ENCODE results near the gene DLGAP1.

DNA sequence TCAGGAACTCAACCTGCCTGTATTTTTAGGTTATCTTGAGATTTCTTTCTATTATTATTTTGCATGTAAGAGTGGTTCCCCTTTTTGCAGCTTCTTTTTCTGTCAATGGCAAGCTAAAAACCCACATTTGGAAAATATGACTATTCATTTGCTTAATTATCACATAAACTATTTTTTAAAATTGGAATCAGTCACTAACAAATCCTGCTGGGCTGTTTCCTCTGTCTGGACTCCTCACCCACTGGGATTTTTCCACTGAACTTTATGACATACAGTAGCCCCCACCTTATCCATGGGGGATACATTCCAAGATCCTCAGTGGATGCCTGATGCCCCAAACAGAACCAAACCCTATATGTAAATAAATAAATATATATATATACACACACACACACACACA lies 447.3 kb downstream of the DLGAP1 start:
- TF ChIP-seq, protein P1, sequence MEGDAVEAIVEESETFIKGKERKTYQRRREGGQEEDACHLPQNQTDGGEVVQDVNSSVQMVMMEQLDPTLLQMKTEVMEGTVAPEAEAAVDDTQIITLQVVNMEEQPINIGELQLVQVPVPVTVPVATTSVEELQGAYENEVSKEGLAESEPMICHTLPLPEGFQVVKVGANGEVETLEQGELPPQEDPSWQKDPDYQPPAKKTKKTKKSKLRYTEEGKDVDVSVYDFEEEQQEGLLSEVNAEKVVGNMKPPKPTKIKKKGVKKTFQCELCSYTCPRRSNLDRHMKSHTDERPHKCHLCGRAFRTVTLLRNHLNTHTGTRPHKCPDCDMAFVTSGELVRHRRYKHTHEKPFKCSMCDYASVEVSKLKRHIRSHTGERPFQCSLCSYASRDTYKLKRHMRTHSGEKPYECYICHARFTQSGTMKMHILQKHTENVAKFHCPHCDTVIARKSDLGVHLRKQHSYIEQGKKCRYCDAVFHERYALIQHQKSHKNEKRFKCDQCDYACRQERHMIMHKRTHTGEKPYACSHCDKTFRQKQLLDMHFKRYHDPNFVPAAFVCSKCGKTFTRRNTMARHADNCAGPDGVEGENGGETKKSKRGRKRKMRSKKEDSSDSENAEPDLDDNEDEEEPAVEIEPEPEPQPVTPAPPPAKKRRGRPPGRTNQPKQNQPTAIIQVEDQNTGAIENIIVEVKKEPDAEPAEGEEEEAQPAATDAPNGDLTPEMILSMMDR (IDR thresholded peaks at IDR 0.05; ENCODE audit: low read length) = no peak
- TF ChIP-seq EZH2 (IDR thresholded peaks at IDR 0.05; ENCODE audit: borderline replicate concordance, low read length) = no peak

Data from OCI-LY1 (cell line).